IPS-NIHi7 (cell line): Measurements from ENCODE around the gene RGS5.
A peak's percentile ranks its signal among the peaks of the same experiment; 100 is the strongest.

Experiments used
- DNase-seq: peaks from one replicate; pipeline ENCODE4 v3.0.0; 2012; ENCODE audit warnings: mixed read lengths; ENCODE audit errors: extremely low spot score

Gene RGS5

GRCh38 chr1:163182330-163182949, 20.3 kb downstream of the RGS5 start:
- no peak for DNase-seq

- DNase-seq: no peak
Observed at GRCh38 chr1:163178628-163179027, 24.1 kb downstream of the RGS5 start.

- no peak for DNase-seq
Observed at GRCh38 chr1:163176797-163177196, 25.9 kb downstream of the RGS5 start.

GRCh38 chr1:163174524-163175437, 27.9 kb downstream of the RGS5 start:
- DNase-seq: peak; percentile 64

GRCh38 chr1:163173121-163173520, 29.6 kb downstream of the RGS5 start:
- DNase-seq: no peak

- no peak for DNase-seq
Observed at GRCh38 chr1:163172596-163172995, 30.1 kb downstream of the RGS5 start.

- no peak for DNase-seq
Observed at GRCh38 chr1:163171826-163172225, 30.9 kb downstream of the RGS5 start.

GRCh38 chr1:163170975-163171676, 31.6 kb downstream of the RGS5 start:
- DNase-seq: no peak

- DNase-seq: no peak
Observed at GRCh38 chr1:163170331-163170730, 32.4 kb downstream of the RGS5 start.

- DNase-seq: no peak
Observed at GRCh38 chr1:163169553-163169952, 33.2 kb downstream of the RGS5 start.

GRCh38 chr1:163168053-163168452, 34.7 kb downstream of the RGS5 start:
- no peak for DNase-seq

GRCh38 chr1:163166886-163167555, 35.7 kb downstream of the RGS5 start:
- no peak for DNase-seq

- no peak for DNase-seq
Observed at GRCh38 chr1:163165119-163165518, 37.6 kb downstream of the RGS5 start.

GRCh38 chr1:163163881-163164582, 38.7 kb downstream of the RGS5 start:
- DNase-seq: no peak

GRCh38 chr1:163163163-163163562, 39.6 kb downstream of the RGS5 start:
- no peak for DNase-seq

- no peak for DNase-seq
Observed at GRCh38 chr1:163162381-163162914, 40.3 kb downstream of the RGS5 start.

GRCh38 chr1:163161841-163162240, 40.9 kb downstream of the RGS5 start:
- DNase-seq: no peak

GRCh38 chr1:163161337-163161736, 41.4 kb downstream of the RGS5 start:
- no peak for DNase-seq

GRCh38 chr1:163155606-163156005, 47.1 kb downstream of the RGS5 start:
- no peak for DNase-seq

GRCh38 chr1:163148911-163149310, 53.8 kb downstream of the RGS5 start:
- no peak for DNase-seq

- DNase-seq: no peak
Observed at GRCh38 chr1:163147019-163147418, 55.7 kb downstream of the RGS5 start.
